ENCODE results near the gene SRC.

GRCh38 chr20:37388831-37389230, 42.9 kb downstream of the SRC start:
- TF ChIP-seq GATA2 (IDR thresholded peaks at IDR 0.05; ENCODE audit: low read depth, low read length) (no peak), GATA3 (IDR thresholded peaks at IDR 0.05; ENCODE audit: low read depth, low read length) (no peak)

Measured in SH-SY5Y (cell line).